GM12875 (cell line): ENCODE data around the gene NCOA3.

Experiments used
- H3K4me3 ChIP-seq: one replicate; pipeline ENCODE4 v1.5.1; 2011; ENCODE audit warnings: low read depth, low read length, control low read depth
- CTCF ChIP-seq: IDR thresholded peaks from 2 replicates; pipeline ENCODE4 v1.5.1; 2011; ENCODE audit warnings: low read depth, mild to moderate bottlenecking, control low read depth, inconsistent platforms, low read length, moderate library complexity, borderline replicate concordance; ENCODE audit not compliant: insufficient read depth

The NCOA3 gene

GRCh38 chr20:47479506-47479905 lies 22.2 kb upstream of the NCOA3 start:
- no peak for TF ChIP-seq CTCF
- no peak overlapping the region for H3K4me3 ChIP-seq

GRCh38 chr20:47480239-47480638 lies 21.4 kb upstream of the NCOA3 start:
- no peak overlapping the region for H3K4me3 ChIP-seq
- TF ChIP-seq CTCF, result no peak

GRCh38 chr20:47480705-47481104 lies 21.0 kb upstream of the NCOA3 start:
- TF ChIP-seq CTCF, result no peak
- H3K4me3 ChIP-seq, result no peak overlapping the region

GRCh38 chr20:47481330-47482216 lies 20.1 kb upstream of the NCOA3 start:
- no peak for TF ChIP-seq CTCF
- H3K4me3 ChIP-seq, result no peak overlapping the region

- TF ChIP-seq CTCF, result no peak
- H3K4me3 ChIP-seq, result no peak overlapping the region
These were observed 19.0 kb upstream of the NCOA3 start for GRCh38 chr20:47482705-47483104.

GRCh38 chr20:47484303-47484702 lies 17.4 kb upstream of the NCOA3 start:
- no peak overlapping the region for H3K4me3 ChIP-seq
- TF ChIP-seq CTCF, result no peak
